ENCODE measurements around the gene CDH13. TPM values are rescaled to one million over a fixed set of nuclear protein-coding genes. Genes with fewer than 3 reads are reported as not detected.

Gene CDH13
- polyA plus RNA-seq, 1 donor from 2014 or later, result 3.2 TPM

DNA sequence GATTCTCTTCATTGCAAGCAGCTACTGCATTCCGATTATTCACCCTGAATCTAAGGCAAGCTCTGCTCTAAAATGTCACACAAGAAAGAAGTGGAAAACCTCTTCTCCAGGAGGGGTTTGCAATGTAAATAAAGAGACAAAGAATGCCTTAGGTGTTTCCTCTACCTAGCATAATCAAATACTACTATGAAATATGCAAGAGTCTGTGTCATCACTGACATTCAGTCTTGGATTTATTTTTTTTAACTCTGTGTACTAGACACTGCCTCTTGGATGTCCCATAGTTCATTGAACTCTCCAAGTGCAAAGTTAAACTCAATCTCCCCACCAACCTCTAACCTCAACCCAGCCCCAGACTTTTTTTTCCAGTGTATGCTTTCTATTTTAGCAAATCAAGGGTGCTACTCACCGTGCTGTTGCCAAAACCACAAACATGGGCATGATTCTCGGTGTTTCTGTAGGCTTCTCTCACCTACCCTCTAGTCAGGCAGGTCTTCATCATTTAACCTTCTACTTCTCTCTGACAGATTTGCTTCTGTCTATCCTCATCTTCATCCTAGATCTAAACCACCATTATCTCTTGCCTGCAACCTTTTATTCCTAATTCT lies 329.1 kb downstream of the CDH13 start:
- Histone ChIP-seq H3F3A (ENCODE audit: insufficient read depth, low read length, poor library complexity, severe bottlenecking) (no peaks in the 10 kb centered on the region), H3K9me2 (ENCODE audit: insufficient read depth, low read length) (no peaks in the 10 kb centered on the region), H3K4me3 (ENCODE audit: low read length) (no peak overlapping the region), H3K79me2 (replicated peaks; ENCODE audit: insufficient read depth, low read length) (no peaks in the 10 kb centered on the region), H2AFZ (ENCODE audit: low read depth, low read length) (no peak overlapping the region), H3K9me3 (ENCODE audit: low read length) (no peaks in the 10 kb centered on the region), H3K4me2 (ENCODE audit: low read length) (no peak overlapping the region), H3K36me3 (ENCODE audit: insufficient read depth, low read length) (no peaks in the 10 kb centered on the region), H3K27ac (ENCODE audit: low read length) (no peak overlapping the region), H3K27me3 (ENCODE audit: insufficient read depth, low read depth, low read length) (no peaks in the 10 kb centered on the region), H3K9ac (ENCODE audit: low read length) (no peak overlapping the region), H4K20me1 (ENCODE audit: insufficient read depth) (no peaks in the 10 kb centered on the region)
- TF ChIP-seq REST (IDR thresholded peaks at IDR 0.05; ENCODE audit: borderline replicate concordance) (no peak), EZH2 (IDR thresholded peaks at IDR 0.05; ENCODE audit: borderline replicate concordance, insufficient read depth, low read length, poor library complexity, severe bottlenecking) (no peak), SMC3 (conservative IDR thresholded peaks at IDR 0.05; ENCODE audit: poor library complexity) (no peak), EP300 (conservative IDR thresholded peaks at IDR 0.05; ENCODE audit: poor library complexity, severe bottlenecking) (no peak), POLR2AphosphoS5 (IDR thresholded peaks at IDR 0.05) (no peak), MXI1 (conservative IDR thresholded peaks at IDR 0.05; ENCODE audit: poor library complexity, severe bottlenecking) (no peak), TAF1 (IDR thresholded peaks at IDR 0.05; ENCODE audit: low read depth) (no peak), CTCF (IDR thresholded peaks at IDR 0.05; ENCODE audit: poor library complexity, severe bottlenecking) (no peak), RAD21 (conservative IDR thresholded peaks at IDR 0.05) (no peak)

DNA sequence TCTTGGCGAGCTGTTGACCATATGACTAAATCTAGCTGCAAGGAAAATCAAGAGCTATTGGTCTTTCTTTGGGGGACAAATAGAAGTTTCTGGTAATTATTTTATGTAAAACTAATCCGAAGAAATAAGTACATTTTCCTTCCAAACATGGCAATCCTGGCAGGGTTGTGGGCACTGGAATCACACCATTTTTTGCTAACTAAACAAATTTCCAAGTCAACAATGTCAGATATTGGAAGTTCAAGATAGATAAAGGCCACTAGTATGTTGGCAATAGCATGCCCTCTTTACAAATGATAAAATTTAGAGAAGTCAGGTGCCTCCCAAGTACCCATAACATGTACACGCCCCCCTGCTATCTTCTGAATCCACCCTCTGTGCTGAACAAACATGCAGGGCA lies 330.4 kb downstream of the CDH13 start:
- Histone ChIP-seq H4K20me1 (ENCODE audit: insufficient read depth) (no peaks in the 10 kb centered on the region), H3K27ac (ENCODE audit: low read length) (no peak overlapping the region), H3K4me3 (ENCODE audit: low read length) (no peak overlapping the region), H3K27me3 (ENCODE audit: insufficient read depth, low read depth, low read length) (no peaks in the 10 kb centered on the region), H3K36me3 (ENCODE audit: insufficient read depth, low read length) (no peaks in the 10 kb centered on the region), H3K9me3 (ENCODE audit: low read length) (no peaks in the 10 kb centered on the region), H3F3A (ENCODE audit: insufficient read depth, low read length, poor library complexity, severe bottlenecking) (no peaks in the 10 kb centered on the region), H3K9ac (ENCODE audit: low read length) (no peak overlapping the region), H3K9me2 (ENCODE audit: insufficient read depth, low read length) (no peaks in the 10 kb centered on the region), H3K4me2 (ENCODE audit: low read length) (no peak overlapping the region), H2AFZ (ENCODE audit: low read depth, low read length) (no peak overlapping the region), H3K79me2 (replicated peaks; ENCODE audit: insufficient read depth, low read length) (no peaks in the 10 kb centered on the region)
- TF ChIP-seq CTCF (IDR thresholded peaks at IDR 0.05; ENCODE audit: poor library complexity, severe bottlenecking), result no peak
- no peak for TF ChIP-seq MXI1 (conservative IDR thresholded peaks at IDR 0.05; ENCODE audit: poor library complexity, severe bottlenecking)
- no peak for TF ChIP-seq REST (IDR thresholded peaks at IDR 0.05; ENCODE audit: borderline replicate concordance)
- no peak for TF ChIP-seq POLR2AphosphoS5 (IDR thresholded peaks at IDR 0.05)
- no peak for TF ChIP-seq SMC3 (conservative IDR thresholded peaks at IDR 0.05; ENCODE audit: poor library complexity)
- no peak for TF ChIP-seq EZH2 (IDR thresholded peaks at IDR 0.05; ENCODE audit: borderline replicate concordance, insufficient read depth, low read length, poor library complexity, severe bottlenecking)
- TF ChIP-seq RAD21 (conservative IDR thresholded peaks at IDR 0.05), result no peak
- TF ChIP-seq TAF1 (IDR thresholded peaks at IDR 0.05; ENCODE audit: low read depth), result no peak
- no peak for TF ChIP-seq EP300 (conservative IDR thresholded peaks at IDR 0.05; ENCODE audit: poor library complexity, severe bottlenecking)

Measured in neural cell (in vitro differentiated cells).